Pancreas (tissue), 10 donors: Measurements from ENCODE around the gene AK9. TPM values are rescaled to one million over a fixed set of nuclear protein-coding genes. Genes with fewer than 3 reads are reported as not detected.

Source experiments
- ATAC-seq, 4 donors: fragments of 200-7000 bp; cut with Tn5 transposase; one replicate each; pipeline versions ENCODE4 v1.8.0 to v1.9.1; 2020; ENCODE audit warnings: mild to moderate bottlenecking in 4 of 4, moderate library complexity in 4 of 4
- DNase-seq, 6 donors: peaks; one replicate each; pipeline ENCODE4 v3.0.0-alpha.2; 2020
- FAIRE-seq: peaks from 2 replicates; lab custom pipeline; 2012; peaks lifted over from hg19 to GRCh38; lab: Jason Lieb, UNC
- H3K27ac ChIP-seq, 4 donors: fragments of 200-600 bp; sonication (generic); 1 replicate in 3 of 4; 2 replicates in 1 of 4; pipeline versions ENCODE4 v1.5.0 to v1.8.0; 2020
- H3K27me3 ChIP-seq, 4 donors: fragments of 200-600 bp; one replicate each; pipeline ENCODE4 v1.8.0; 2021
- H3K36me3 ChIP-seq, 3 donors: fragments of 200-600 bp; sonication (generic) in 1 of 3; one replicate each; pipeline versions ENCODE4 v1.5.0 to v1.8.0; 2020 to 2021
- H3K4me1 ChIP-seq, 3 donors: fragments of 200-600 bp; one replicate each; pipeline ENCODE4 v1.8.0; 2021
- H3K4me3 ChIP-seq, 4 donors: fragments of 200-600 bp; sonication (generic) in 2 of 4; one replicate each; pipeline versions ENCODE4 v1.5.0 to v1.8.0; 2020 to 2021
- H3K9me3 ChIP-seq, 4 donors: fragments of 200-600 bp; one replicate each; pipeline ENCODE4 v1.8.0; 2021
- CTCF ChIP-seq, 4 donors: fragments of 200-600 bp; sonication (generic) in 3 of 4; IDR thresholded peaks; one replicate each; pipeline versions ENCODE4 v1.5.0 to v1.8.0; 2021; ENCODE audit warnings: antibody characterized with exemption in 4 of 4
- WGBS, 2 donors: extraction: QIAGEN DNeasy Blood & Tissue Kit; methylation state at CpG; one replicate each; pipeline ENCODE4 v1.1.7; 2013; 5-methylcytosine and 5-hydroxymethylcytosine counted together
- intact Hi-C, 3 donors: fragments of 100-400 bp; cut with DNase I; formaldehyde crosslinking; loops; one replicate each; pipeline versions ENCODE4 v1.11.1 to v1.14.2; 2022
- polyA plus RNA-seq, 2 donors: library from polyadenylated mRNA; stranded (reverse); fragments of 200-250 nt; gene quantifications; one replicate each; pipeline ENCODE4 v1.2.3, GENCODE V29; 2013
- total RNA-seq, 6 donors: library from RNA; stranded (reverse); fragmentation: NEBNext Ultra II Directional in 4 of 6; extraction: Animal tissue kit (Norgen Biotek cat#: 25700) in 4 of 6; gene quantifications; one replicate each; pipeline versions ENCODE4 v1.2.1 to v1.2.4, GENCODE V29; 2021 to 2023
- donor health status: healthy with polysubstance abuse.
- donor health status: DM: no; HTN: no; CAD: no; lungs with moderate emphysema.
- donor health status: DM: no; HTN: no; CAD: no.
- donor health status: control.
- donor health status: control.
- donor health status: Bipolar disorder and iron deficiency.
- donor health status: DM: yes; HTN: yes; CAD: no.
- donor health status: DM: no; HTN: no; CAD: no.
- donor health status: DM: no; HTN: no; CAD: no.
- donor health status: DM: yes; HTN: yes; CAD: no.

AK9 gene
- total and polyA plus RNA-seq, 8 donors = 2.0 to 6.0 (median 3.6) TPM

GRCh38 chr6:109482905-109483734 lies 207.9 kb downstream of the AK9 start, which contains the start of gene ZBTB24:
Gene ZBTB24, minus strand, starts transcription at chr6:109483219. Its CDS starts 1,193 bp downstream, at chr6:109482026.
- Histone ChIP-seq H3K27ac (peak within 1 kb of the TSS in 3 of 4 donors; percentile 46 to 76 (median 67)), H3K27me3 (no peaks in the 10 kb centered on the region), H3K9me3 (no peaks in the 10 kb centered on the region), H3K4me3 (peak within 1 kb of the TSS; percentile 87 to 99 (median 96)), H3K36me3 (no peaks in the 10 kb centered on the region), H3K4me1 (peaks cover 9 to 37% (median 10%) of the 10 kb centered on the region in 3 donors)
- WGBS, 2 donors = 1 to 2% methylated on average over 35 to 88 of the region's 97 CpGs
- peak; percentile 95 to 97 (median 96) for ATAC-seq
- no peak for FAIRE-seq
- intact Hi-C loops = no loop called here
- TF ChIP-seq CTCF (IDR thresholded peaks at IDR 0.05) = no peak
- DNase-seq = peak; percentile 88 to 96 (median 92)

GRCh38 chr6:109480993-109481480 lies 210.0 kb downstream of the AK9 start:
- WGBS, 2 donors = 97 to 98% methylated on average over 7 of the region's 7 CpGs
- Histone ChIP-seq H3K36me3 (no peaks in the 10 kb centered on the region), H3K9me3 (no peaks in the 10 kb centered on the region), H3K4me1 (peaks cover 9 to 41% (median 10%) of the 10 kb centered on the region in 3 donors), H3K27ac (no peak overlapping the region), H3K27me3 (no peaks in the 10 kb centered on the region), H3K4me3 (no peak overlapping the region)
- TF ChIP-seq CTCF (IDR thresholded peaks at IDR 0.05) = no peak
- intact Hi-C loops = no loop called here
- no peak for DNase-seq
- no peak for ATAC-seq
- no peak for FAIRE-seq

GRCh38 chr6:109478841-109479624 lies 212.0 kb downstream of the AK9 start:
- FAIRE-seq (no peak), DNase-seq (no peak), ATAC-seq (no peak)
- Histone ChIP-seq H3K9me3 (no peaks in the 10 kb centered on the region), H3K27me3 (no peaks in the 10 kb centered on the region), H3K36me3 (peaks cover 0 to 4% (median 0%) of the 10 kb centered on the region in 3 donors), H3K27ac (no peak overlapping the region), H3K4me3 (peak overlapping the region in 1 of 4 donors; percentile 7), H3K4me1 (peaks cover 9 to 47% (median 10%) of the 10 kb centered on the region in 3 donors)
- intact Hi-C loops = no loop called here
- WGBS, 2 donors = 86 to 88% methylated on average over 5 of the region's 5 CpGs
- TF ChIP-seq CTCF (IDR thresholded peaks at IDR 0.05) = no peak

- FAIRE-seq (no peak), DNase-seq (no peak), ATAC-seq (no peak)
- intact Hi-C loops = no loop called here
- peak overlapping the region in 1 of 4 donors; percentile 7 for H3K4me3 ChIP-seq
- peaks cover 0 to 11% (median 3%) of the 10 kb centered on the region in 3 donors for H3K36me3 ChIP-seq
- WGBS, 2 donors = 73 to 78% methylated on average over 9 of the region's 9 CpGs
- no peaks in the 10 kb centered on the region for H3K27me3 ChIP-seq
- H3K27ac ChIP-seq = no peak overlapping the region
- no peaks in the 10 kb centered on the region for H3K9me3 ChIP-seq
- no peak for TF ChIP-seq CTCF (IDR thresholded peaks at IDR 0.05)
- peaks cover 9 to 47% (median 10%) of the 10 kb centered on the region in 3 donors for H3K4me1 ChIP-seq
Measured at GRCh38 chr6:109478222-109478805, 212.7 kb downstream of the AK9 start.
